ENCODE results near the gene MMEL1.

DNA sequence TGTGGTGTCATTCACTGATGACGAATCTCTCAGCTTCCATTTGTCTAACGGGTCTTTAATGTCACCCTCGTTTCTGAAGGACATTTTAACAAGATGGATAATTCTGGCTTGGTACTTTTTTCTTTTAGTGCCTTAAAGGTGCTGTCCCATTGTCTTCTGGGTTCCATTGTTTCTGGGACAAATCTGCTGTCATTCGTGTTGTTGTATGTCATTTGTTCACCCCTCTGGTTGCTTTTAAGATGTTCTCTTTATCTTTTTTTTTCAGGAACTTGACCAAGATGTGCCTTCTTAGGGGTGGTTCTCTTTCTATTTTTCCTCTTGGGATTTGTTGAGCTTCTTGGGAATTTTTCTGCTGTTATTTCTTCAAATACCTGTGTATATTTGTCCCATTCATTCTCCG lies 14.0 kb upstream of the MMEL1 start:
- no peak for TF ChIP-seq POLR2A (IDR thresholded peaks at IDR 0.05)
- TF ChIP-seq, protein P1, sequence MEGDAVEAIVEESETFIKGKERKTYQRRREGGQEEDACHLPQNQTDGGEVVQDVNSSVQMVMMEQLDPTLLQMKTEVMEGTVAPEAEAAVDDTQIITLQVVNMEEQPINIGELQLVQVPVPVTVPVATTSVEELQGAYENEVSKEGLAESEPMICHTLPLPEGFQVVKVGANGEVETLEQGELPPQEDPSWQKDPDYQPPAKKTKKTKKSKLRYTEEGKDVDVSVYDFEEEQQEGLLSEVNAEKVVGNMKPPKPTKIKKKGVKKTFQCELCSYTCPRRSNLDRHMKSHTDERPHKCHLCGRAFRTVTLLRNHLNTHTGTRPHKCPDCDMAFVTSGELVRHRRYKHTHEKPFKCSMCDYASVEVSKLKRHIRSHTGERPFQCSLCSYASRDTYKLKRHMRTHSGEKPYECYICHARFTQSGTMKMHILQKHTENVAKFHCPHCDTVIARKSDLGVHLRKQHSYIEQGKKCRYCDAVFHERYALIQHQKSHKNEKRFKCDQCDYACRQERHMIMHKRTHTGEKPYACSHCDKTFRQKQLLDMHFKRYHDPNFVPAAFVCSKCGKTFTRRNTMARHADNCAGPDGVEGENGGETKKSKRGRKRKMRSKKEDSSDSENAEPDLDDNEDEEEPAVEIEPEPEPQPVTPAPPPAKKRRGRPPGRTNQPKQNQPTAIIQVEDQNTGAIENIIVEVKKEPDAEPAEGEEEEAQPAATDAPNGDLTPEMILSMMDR (IDR thresholded peaks at IDR 0.05): no peak

Measured in heart left ventricle (tissue), 13 donors.